Measurements from ENCODE around the gene TNFSF13.

TNFSF13 gene, protein sequence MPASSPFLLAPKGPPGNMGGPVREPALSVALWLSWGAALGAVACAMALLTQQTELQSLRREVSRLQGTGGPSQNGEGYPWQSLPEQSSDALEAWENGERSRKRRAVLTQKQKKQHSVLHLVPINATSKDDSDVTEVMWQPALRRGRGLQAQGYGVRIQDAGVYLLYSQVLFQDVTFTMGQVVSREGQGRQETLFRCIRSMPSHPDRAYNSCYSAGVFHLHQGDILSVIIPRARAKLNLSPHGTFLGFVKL

DNA sequence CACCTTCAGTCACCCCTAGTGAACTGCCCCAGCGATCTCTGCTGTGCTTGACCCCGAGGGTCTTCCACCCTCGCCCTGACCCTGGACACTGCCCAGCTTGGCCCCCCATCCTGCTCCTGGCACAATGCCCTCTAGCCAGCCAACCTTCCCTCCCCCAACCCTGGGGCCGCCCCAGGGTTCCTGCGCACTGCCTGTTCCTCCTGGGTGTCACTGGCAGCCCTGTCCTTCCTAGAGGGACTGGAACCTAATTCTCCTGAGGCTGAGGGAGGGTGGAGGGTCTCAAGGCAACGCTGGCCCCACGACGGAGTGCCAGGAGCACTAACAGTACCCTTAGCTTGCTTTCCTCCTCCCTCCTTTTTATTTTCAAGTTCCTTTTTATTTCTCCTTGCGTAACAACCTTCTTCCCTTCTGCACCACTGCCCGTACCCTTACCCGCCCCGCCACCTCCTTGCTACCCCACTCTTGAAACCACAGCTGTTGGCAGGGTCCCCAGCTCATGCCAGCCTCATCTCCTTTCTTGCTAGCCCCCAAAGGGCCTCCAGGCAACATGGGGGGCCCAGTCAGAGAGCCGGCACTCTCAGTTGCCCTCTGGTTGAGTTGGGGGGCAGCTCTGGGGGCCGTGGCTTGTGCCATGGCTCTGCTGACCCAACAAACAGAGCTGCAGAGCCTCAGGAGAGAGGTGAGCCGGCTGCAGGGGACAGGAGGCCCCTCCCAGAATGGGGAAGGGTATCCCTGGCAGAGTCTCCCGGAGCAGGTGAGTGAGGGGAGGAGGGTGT lies at the start of gene TNFSF13:
TNFSF13 (plus strand) TSS at position 207 of the 776 bp plus-strand sequence; CDS start at position 497, 290 bp downstream.
- ChIA-PET POLR2A (interaction anchor here (0.6 kb wide), 1 partner anchor 21 kb away, joined by 3 read pairs; the partner anchor contains the start of gene CD68), CTCF (interaction anchor here (0.9 to 6.5 kb wide), 4 partner anchors 9 to 204 kb away, joined by 3 to 55 read pairs (median 26); partner anchors contain the start of genes KCTD11, TMEM102 and TMEM95)
- TF ChIP-seq, protein P1, sequence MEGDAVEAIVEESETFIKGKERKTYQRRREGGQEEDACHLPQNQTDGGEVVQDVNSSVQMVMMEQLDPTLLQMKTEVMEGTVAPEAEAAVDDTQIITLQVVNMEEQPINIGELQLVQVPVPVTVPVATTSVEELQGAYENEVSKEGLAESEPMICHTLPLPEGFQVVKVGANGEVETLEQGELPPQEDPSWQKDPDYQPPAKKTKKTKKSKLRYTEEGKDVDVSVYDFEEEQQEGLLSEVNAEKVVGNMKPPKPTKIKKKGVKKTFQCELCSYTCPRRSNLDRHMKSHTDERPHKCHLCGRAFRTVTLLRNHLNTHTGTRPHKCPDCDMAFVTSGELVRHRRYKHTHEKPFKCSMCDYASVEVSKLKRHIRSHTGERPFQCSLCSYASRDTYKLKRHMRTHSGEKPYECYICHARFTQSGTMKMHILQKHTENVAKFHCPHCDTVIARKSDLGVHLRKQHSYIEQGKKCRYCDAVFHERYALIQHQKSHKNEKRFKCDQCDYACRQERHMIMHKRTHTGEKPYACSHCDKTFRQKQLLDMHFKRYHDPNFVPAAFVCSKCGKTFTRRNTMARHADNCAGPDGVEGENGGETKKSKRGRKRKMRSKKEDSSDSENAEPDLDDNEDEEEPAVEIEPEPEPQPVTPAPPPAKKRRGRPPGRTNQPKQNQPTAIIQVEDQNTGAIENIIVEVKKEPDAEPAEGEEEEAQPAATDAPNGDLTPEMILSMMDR (IDR thresholded peaks at IDR 0.05; ENCODE audit: control extremely low read depth, extremely low read depth, low read depth, missing control alignments), result no peak

DNA sequence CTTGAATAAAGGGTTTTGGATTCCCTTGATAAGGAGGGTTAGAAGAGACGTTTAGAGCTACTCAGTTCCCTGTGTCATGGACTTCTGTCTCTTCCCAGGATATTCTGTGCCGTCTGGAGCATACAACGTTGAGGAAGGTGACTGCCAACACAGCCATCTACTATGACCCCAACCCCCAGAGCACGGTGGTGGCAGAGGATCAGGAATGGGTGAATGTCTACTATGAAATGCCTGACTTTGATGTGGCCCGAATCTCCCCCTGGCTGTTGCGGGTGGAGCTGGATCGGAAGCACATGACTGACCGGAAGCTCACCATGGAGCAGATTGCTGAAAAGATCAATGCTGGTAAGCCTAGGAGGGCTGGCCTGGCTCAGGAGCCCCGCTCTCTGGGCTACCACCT lies 49.7 kb upstream of the TNFSF13 start:
- CTCF ChIA-PET, result interaction anchor here (1.5 to 3.2 kb wide), 5 partner anchors 12 to 178 kb away, joined by 5 to 18 read pairs (median 6); partner anchors contain the start of genes SENP3, SLC35G6 and TP53
- DNase-seq (ENCODE audit: extremely low spot score), result no peak
- TF ChIP-seq, protein P1 (IDR thresholded peaks at IDR 0.05; ENCODE audit: control extremely low read depth, extremely low read depth, low read depth, missing control alignments), result no peak
- POLR2A ChIA-PET, result interaction anchor here (0.9 kb wide), 1 partner anchor 25 kb away, joined by 4 read pairs; the partner anchor contains the start of gene POLR2A

More for the DNA sequence above, at the start of gene TNFSF13:
- no peak for DNase-seq (ENCODE audit: extremely low spot score)

DNA sequence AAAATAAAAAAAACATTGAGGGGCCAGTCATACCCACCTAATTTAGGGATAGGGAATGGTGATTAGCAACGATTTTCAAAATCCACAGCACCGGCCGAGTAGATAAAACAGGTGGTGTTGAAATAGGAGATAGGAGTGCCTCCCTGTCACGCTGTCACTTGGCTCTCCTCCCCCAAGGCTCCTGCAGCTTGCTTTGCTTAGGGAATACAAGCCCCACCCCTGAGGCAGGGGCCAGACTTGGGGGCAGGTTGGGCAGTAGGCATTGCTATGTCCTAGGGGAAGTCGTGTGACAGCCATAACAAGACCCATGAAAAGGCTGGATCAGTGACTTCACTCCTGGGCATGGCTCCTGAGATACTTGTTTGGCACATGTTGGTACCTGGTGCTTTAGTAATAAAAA lies 48.6 kb upstream of the TNFSF13 start:
- DNase-seq (ENCODE audit: extremely low spot score), result no peak
- ChIA-PET POLR2A (interaction anchor here (0.9 kb wide), 1 partner anchor 26 kb away, joined by 4 read pairs; the partner anchor contains the start of gene POLR2A), CTCF (interaction anchor here (0.7 to 3.2 kb wide), 3 partner anchors 17 to 154 kb away, joined by 3 to 18 read pairs (median 6); partner anchors contain the start of gene SENP3)
- TF ChIP-seq, protein P1 (IDR thresholded peaks at IDR 0.05; ENCODE audit: control extremely low read depth, extremely low read depth, low read depth, missing control alignments), result no peak

DNA sequence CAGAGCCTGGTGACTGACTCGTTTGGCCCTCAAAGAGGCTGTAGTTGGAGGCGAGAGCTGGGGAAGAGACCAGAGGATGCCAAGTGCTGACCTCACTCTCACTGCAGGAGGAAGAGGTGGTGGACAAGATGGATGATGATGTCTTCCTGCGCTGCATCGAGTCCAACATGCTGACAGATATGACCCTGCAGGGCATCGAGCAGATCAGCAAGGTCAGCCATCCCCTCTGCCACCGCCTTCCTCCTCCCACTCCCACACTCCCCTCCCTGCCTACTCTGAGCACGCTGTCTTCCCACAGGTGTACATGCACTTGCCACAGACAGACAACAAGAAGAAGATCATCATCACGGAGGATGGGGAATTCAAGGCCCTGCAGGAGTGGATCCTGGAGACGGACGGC lies 47.4 kb upstream of the TNFSF13 start:
- ChIA-PET CTCF (interaction anchor here (5.9 kb wide), 1 partner anchor 50 kb away, joined by 74 read pairs; the partner anchor contains the start of gene SENP3), POLR2A (no interaction called here)
- TF ChIP-seq, protein P1 (IDR thresholded peaks at IDR 0.05; ENCODE audit: control extremely low read depth, extremely low read depth, low read depth, missing control alignments), result no peak
- DNase-seq (ENCODE audit: extremely low spot score), result no peak

DNA sequence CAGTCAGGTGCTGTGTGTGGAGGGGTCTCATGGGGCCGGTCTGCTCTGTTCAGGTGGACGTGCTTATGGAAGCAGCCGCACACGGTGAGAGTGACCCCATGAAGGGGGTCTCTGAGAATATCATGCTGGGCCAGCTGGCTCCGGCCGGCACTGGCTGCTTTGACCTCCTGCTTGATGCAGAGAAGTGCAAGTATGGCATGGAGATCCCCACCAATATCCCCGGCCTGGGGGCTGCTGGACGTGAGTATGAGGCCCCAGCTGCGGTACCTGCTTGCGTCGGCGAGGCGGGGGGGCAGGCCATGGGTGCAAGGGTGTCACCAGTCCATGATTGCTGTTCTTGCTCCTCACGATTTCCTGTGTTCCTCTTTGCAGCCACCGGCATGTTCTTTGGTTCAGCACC lies 46.4 kb upstream of the TNFSF13 start:
- TF ChIP-seq, protein P1 (IDR thresholded peaks at IDR 0.05; ENCODE audit: control extremely low read depth, extremely low read depth, low read depth, missing control alignments), result no peak
- DNase-seq (ENCODE audit: extremely low spot score), result no peak
- ChIA-PET CTCF (interaction anchor here (5.9 kb wide), 1 partner anchor 49 kb away, joined by 74 read pairs; the partner anchor contains the start of gene SENP3), POLR2A (interaction anchor here (0.6 kb wide), 1 partner anchor 24 kb away, joined by 5 read pairs; no protein-coding TSS in a partner anchor)
